ENCODE results near the gene TRIM51.
"Not testable (repeated sequence)": the region's sequence is repeated elsewhere in the genome, so short reads cannot be mapped to it uniquely, and the experiment has no call there.

The TRIM51 gene

GRCh38 chr11:55854704-55855103, 28.4 kb upstream of the TRIM51 start:
- Histone ChIP-seq H3K4me1 (ENCODE audit: insufficient read depth, poor library complexity, severe bottlenecking) (no peaks in the 10 kb centered on the region), H3K36me3 (ENCODE audit: low read depth) (no peaks in the 10 kb centered on the region), H3K9me3 (ENCODE audit: severe bottlenecking) (no peaks in the 10 kb centered on the region), H3K27ac (ENCODE audit: poor library complexity, severe bottlenecking) (no peak overlapping the region), H3K27me3 (ENCODE audit: insufficient read depth, poor library complexity, severe bottlenecking) (no peaks in the 10 kb centered on the region), H3K4me3 (ENCODE audit: severe bottlenecking) (no peak overlapping the region)
- TF ChIP-seq, protein P1, sequence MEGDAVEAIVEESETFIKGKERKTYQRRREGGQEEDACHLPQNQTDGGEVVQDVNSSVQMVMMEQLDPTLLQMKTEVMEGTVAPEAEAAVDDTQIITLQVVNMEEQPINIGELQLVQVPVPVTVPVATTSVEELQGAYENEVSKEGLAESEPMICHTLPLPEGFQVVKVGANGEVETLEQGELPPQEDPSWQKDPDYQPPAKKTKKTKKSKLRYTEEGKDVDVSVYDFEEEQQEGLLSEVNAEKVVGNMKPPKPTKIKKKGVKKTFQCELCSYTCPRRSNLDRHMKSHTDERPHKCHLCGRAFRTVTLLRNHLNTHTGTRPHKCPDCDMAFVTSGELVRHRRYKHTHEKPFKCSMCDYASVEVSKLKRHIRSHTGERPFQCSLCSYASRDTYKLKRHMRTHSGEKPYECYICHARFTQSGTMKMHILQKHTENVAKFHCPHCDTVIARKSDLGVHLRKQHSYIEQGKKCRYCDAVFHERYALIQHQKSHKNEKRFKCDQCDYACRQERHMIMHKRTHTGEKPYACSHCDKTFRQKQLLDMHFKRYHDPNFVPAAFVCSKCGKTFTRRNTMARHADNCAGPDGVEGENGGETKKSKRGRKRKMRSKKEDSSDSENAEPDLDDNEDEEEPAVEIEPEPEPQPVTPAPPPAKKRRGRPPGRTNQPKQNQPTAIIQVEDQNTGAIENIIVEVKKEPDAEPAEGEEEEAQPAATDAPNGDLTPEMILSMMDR (IDR thresholded peaks at IDR 0.05; ENCODE audit: poor library complexity, severe bottlenecking): no peak
- DNase-seq (ENCODE audit: low spot score): no peak
- no peak for ATAC-seq (ENCODE audit: low read depth)

- DNase-seq (ENCODE audit: low spot score); H3K9me3 ChIP-seq (ENCODE audit: severe bottlenecking); H3K36me3 ChIP-seq (ENCODE audit: low read depth); ATAC-seq (ENCODE audit: low read depth); H3K4me3 ChIP-seq (ENCODE audit: severe bottlenecking); H3K4me1 ChIP-seq (ENCODE audit: insufficient read depth, poor library complexity, severe bottlenecking); H3K27ac ChIP-seq (ENCODE audit: poor library complexity, severe bottlenecking); H3K27me3 ChIP-seq (ENCODE audit: insufficient read depth, poor library complexity, severe bottlenecking): not testable (repeated sequence)
Observed at GRCh38 chr11:55867354-55867753, 15.7 kb upstream of the TRIM51 start.

GRCh38 chr11:55872731-55873130, 10.4 kb upstream of the TRIM51 start:
- H3K4me3 ChIP-seq (ENCODE audit: severe bottlenecking); ATAC-seq (ENCODE audit: low read depth); H3K4me1 ChIP-seq (ENCODE audit: insufficient read depth, poor library complexity, severe bottlenecking); H3K9me3 ChIP-seq (ENCODE audit: severe bottlenecking); H3K36me3 ChIP-seq (ENCODE audit: low read depth); H3K27ac ChIP-seq (ENCODE audit: poor library complexity, severe bottlenecking); H3K27me3 ChIP-seq (ENCODE audit: insufficient read depth, poor library complexity, severe bottlenecking); DNase-seq (ENCODE audit: low spot score): not testable (repeated sequence)

- ATAC-seq (ENCODE audit: low read depth); H3K4me1 ChIP-seq (ENCODE audit: insufficient read depth, poor library complexity, severe bottlenecking); H3K27ac ChIP-seq (ENCODE audit: poor library complexity, severe bottlenecking); DNase-seq (ENCODE audit: low spot score); H3K36me3 ChIP-seq (ENCODE audit: low read depth); H3K9me3 ChIP-seq (ENCODE audit: severe bottlenecking); H3K4me3 ChIP-seq (ENCODE audit: severe bottlenecking); H3K27me3 ChIP-seq (ENCODE audit: insufficient read depth, poor library complexity, severe bottlenecking): not testable (repeated sequence)
Observed at GRCh38 chr11:55873146-55873545, 10.0 kb upstream of the TRIM51 start.

- H3K27me3 ChIP-seq (ENCODE audit: insufficient read depth, poor library complexity, severe bottlenecking); H3K4me1 ChIP-seq (ENCODE audit: insufficient read depth, poor library complexity, severe bottlenecking); H3K9me3 ChIP-seq (ENCODE audit: severe bottlenecking); H3K27ac ChIP-seq (ENCODE audit: poor library complexity, severe bottlenecking); H3K4me3 ChIP-seq (ENCODE audit: severe bottlenecking); DNase-seq (ENCODE audit: low spot score); ATAC-seq (ENCODE audit: low read depth); H3K36me3 ChIP-seq (ENCODE audit: low read depth): not testable (repeated sequence)
Observed at GRCh38 chr11:55884995-55885394, 1.9 kb downstream of the TRIM51 start.

- not testable (repeated sequence) for H3K4me3 ChIP-seq (ENCODE audit: severe bottlenecking); ATAC-seq (ENCODE audit: low read depth); H3K27me3 ChIP-seq (ENCODE audit: insufficient read depth, poor library complexity, severe bottlenecking); H3K9me3 ChIP-seq (ENCODE audit: severe bottlenecking); H3K27ac ChIP-seq (ENCODE audit: poor library complexity, severe bottlenecking); H3K36me3 ChIP-seq (ENCODE audit: low read depth); DNase-seq (ENCODE audit: low spot score); H3K4me1 ChIP-seq (ENCODE audit: insufficient read depth, poor library complexity, severe bottlenecking)
Observed at GRCh38 chr11:55885481-55885880, 2.4 kb downstream of the TRIM51 start.

DNA sequence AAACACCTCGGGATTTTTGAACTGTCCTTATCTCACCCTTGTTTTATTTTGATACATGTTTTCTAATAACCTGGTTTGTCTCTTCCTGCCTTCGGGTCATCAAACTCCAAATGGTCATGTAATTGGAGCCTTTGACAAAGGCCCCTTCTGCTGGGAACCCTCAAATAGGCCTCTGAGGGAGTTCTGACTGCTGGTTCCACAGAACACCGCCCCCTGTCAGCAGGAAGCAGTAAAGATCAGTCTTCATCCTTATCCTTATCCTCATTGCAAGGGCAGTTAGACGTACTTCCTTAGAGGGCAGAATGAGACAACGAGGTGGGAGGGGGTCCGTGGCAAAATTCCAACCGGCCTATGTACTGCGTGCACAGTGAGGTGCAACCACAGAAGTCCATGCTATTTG, 12.1 kb downstream of the TRIM51 start:
- DNase-seq (ENCODE audit: low spot score): no peak
- H3K36me3 ChIP-seq (ENCODE audit: low read depth): no peaks in the 10 kb centered on the region
- no peak overlapping the region for H3K27ac ChIP-seq (ENCODE audit: poor library complexity, severe bottlenecking)
- ATAC-seq (ENCODE audit: low read depth): no peak
- H3K4me1 ChIP-seq (ENCODE audit: insufficient read depth, poor library complexity, severe bottlenecking): no peaks in the 10 kb centered on the region
- TF ChIP-seq, protein P1 (IDR thresholded peaks at IDR 0.05; ENCODE audit: poor library complexity, severe bottlenecking): no peak
- H3K9me3 ChIP-seq (ENCODE audit: severe bottlenecking): peaks cover 4% of the 10 kb centered on the region
- H3K4me3 ChIP-seq (ENCODE audit: severe bottlenecking): no peak overlapping the region
- no peaks in the 10 kb centered on the region for H3K27me3 ChIP-seq (ENCODE audit: insufficient read depth, poor library complexity, severe bottlenecking)
